A673 (cell line): Measurements from ENCODE around the gene EYS. TPM values are rescaled to one million over a fixed set of nuclear protein-coding genes. Genes with fewer than 3 reads are reported as not detected.

Experiments used
- BruUV-seq: library from RNA; stranded (reverse); fragments of 400-500 nt; replicated peaks from 2 replicates; lab custom pipeline; 2021; lab: Mats Ljungman, UMichigan
- CTCF ChIA-PET: fragments of 300-600 bp; sonication (Branson Sonifier 250); formaldehyde crosslinking; loops from one replicate; lab custom pipeline; 2022; ENCODE audit warnings: antibody characterized with exemption; lab: Charles Lee
- POLR2A ChIA-PET: fragments of 300-600 bp; sonication (Branson Sonifier 250); formaldehyde crosslinking; loops from one replicate; lab custom pipeline; 2022; ENCODE audit warnings: antibody characterized with exemption; ENCODE audit not compliant: low non-redundant PET; lab: Charles Lee
- DNase-seq: peaks from one replicate; pipeline ENCODE4 v3.0.0-alpha.2; 2015; ENCODE audit warnings: low spot score
- H3K27ac ChIP-seq: fragments of 200-600 bp; sonication (generic); 2 replicates; pipeline ENCODE4 v1.5.1; 2016; ENCODE audit warnings: mixed run types, low read depth, mild to moderate bottlenecking, mixed read lengths, antibody characterized with exemption, low read length; ENCODE audit not compliant: poor library complexity, severe bottlenecking
- H3K27me3 ChIP-seq: fragments of 200-600 bp; sonication (generic); replicated peaks from 2 replicates; pipeline ENCODE4 v1.6.1; 2017; ENCODE audit warnings: mixed run types, low read depth, mild to moderate bottlenecking, mixed read lengths, antibody characterized with exemption, low read length; ENCODE audit not compliant: insufficient read depth, poor library complexity
- H3K36me3 ChIP-seq: fragments of 200-600 bp; sonication (generic); 2 replicates; pipeline ENCODE4 v1.6.1; 2016; ENCODE audit warnings: mixed run types, mild to moderate bottlenecking, mixed read lengths, antibody characterized with exemption, low read length; ENCODE audit not compliant: insufficient read depth, poor library complexity, severe bottlenecking
- H3K4me1 ChIP-seq: fragments of 200-600 bp; sonication (generic); 2 replicates; pipeline ENCODE4 v1.6.1; 2017; ENCODE audit warnings: mixed run types, mild to moderate bottlenecking, mixed read lengths, antibody characterized with exemption, low read length; ENCODE audit not compliant: insufficient read depth, poor library complexity, severe bottlenecking
- H3K4me3 ChIP-seq: fragments of 200-600 bp; sonication (generic); 2 replicates; pipeline ENCODE4 v1.5.1; 2016; ENCODE audit warnings: low read depth, mixed run types, mild to moderate bottlenecking, mixed read lengths, low read length; ENCODE audit not compliant: poor library complexity, severe bottlenecking
- H3K9me3 ChIP-seq: fragments of 200-600 bp; sonication (generic); 2 replicates; pipeline ENCODE4 v1.6.1; 2016; ENCODE audit warnings: mixed run types, low read depth, mild to moderate bottlenecking, mixed read lengths, antibody characterized with exemption, low read length; ENCODE audit not compliant: poor library complexity, severe bottlenecking
- EZH2 ChIP-seq: fragments of 200-600 bp; sonication (generic); IDR thresholded peaks from 2 replicates; pipeline ENCODE4 v1.6.1; 2017; ENCODE audit warnings: borderline replicate concordance, low read depth, mild to moderate bottlenecking, mixed read lengths, antibody characterized with exemption, low read length; ENCODE audit not compliant: poor library complexity, severe bottlenecking
- intact Hi-C: fragments of 100-400 bp; cut with micrococcal nuclease; formaldehyde crosslinking; loops from one replicate; pipeline ENCODE4 v1.10.0; 2022; ENCODE audit not compliant: unreplicated experiment
- total RNA-seq: library from RNA; stranded (reverse); gene quantifications from 2 replicates; pipeline ENCODE4 v1.2.3, GENCODE V29; 2021
- TF ChIP-seq, protein P1 (sequence below): fragments of 300-800, 200-600 bp; sonication (generic); conservative IDR thresholded peaks from 2 replicates; pipeline ENCODE4 v1.5.1; 2017; ENCODE audit warnings: low read depth, mild to moderate bottlenecking, antibody characterized with exemption, low read length, moderate library complexity, mixed read lengths

EYS gene
- total RNA-seq, 1 experiment from 2014 or later = 0.47 TPM

DNA sequence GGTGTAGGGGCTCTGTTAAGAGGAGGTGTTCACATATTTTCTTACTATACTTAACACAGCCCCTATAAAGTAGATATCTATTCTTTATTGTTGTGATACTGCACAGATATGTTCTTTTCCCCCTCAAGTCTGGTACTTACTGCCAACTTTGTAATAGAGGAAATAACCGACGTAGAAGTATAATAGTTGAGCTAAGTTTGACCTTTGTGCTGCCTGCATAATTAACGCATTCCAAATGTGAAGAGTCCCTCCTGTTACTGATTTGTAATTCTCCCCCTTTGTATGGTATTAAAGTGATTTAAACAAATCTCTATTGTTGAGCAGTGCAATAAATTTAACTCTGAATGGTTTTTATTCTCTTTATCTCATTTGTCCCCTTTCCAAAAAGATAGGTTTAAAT is 2032.4 kb downstream of the EYS start:
- H3K27me3 ChIP-seq = no peaks in the 10 kb centered on the region
- POLR2A ChIA-PET = no interaction called here
- intact Hi-C loops = no loop called here
- no TSS peak for BruUV-seq
- H3K27ac ChIP-seq = no peak overlapping the region
- H3K9me3 ChIP-seq = no peaks in the 10 kb centered on the region
- peak; percentile 43 for DNase-seq
- no peak overlapping the region for H3K4me3 ChIP-seq
- CTCF ChIA-PET = no interaction called here
- peaks cover 6% of the 10 kb centered on the region for H3K36me3 ChIP-seq
- peaks cover 33% of the 10 kb centered on the region for H3K4me1 ChIP-seq
- no peak for TF ChIP-seq EZH2
- TF ChIP-seq, protein P1, sequence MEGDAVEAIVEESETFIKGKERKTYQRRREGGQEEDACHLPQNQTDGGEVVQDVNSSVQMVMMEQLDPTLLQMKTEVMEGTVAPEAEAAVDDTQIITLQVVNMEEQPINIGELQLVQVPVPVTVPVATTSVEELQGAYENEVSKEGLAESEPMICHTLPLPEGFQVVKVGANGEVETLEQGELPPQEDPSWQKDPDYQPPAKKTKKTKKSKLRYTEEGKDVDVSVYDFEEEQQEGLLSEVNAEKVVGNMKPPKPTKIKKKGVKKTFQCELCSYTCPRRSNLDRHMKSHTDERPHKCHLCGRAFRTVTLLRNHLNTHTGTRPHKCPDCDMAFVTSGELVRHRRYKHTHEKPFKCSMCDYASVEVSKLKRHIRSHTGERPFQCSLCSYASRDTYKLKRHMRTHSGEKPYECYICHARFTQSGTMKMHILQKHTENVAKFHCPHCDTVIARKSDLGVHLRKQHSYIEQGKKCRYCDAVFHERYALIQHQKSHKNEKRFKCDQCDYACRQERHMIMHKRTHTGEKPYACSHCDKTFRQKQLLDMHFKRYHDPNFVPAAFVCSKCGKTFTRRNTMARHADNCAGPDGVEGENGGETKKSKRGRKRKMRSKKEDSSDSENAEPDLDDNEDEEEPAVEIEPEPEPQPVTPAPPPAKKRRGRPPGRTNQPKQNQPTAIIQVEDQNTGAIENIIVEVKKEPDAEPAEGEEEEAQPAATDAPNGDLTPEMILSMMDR = no peak

DNA sequence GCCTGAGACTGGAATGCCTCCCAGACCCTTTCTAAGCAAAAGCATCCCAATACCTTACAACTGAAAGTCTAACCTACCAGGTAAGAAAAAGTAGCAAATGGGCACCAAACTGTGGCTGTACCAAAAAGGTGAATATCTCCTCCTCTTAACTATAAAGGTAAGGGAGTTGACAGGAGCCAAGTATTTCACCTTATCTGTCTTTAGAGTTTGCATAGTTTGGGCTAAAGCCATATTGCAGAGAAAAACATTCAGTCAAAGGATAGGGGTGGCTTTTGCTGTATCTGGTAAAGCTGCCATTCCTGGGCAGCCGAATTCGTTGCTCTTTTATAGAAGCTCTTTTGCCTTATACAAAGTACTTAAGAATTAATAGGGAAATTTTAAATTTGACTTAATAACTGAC is 2033.3 kb downstream of the EYS start:
- H3K27me3 ChIP-seq = no peaks in the 10 kb centered on the region
- H3K36me3 ChIP-seq = no peaks in the 10 kb centered on the region
- H3K4me3 ChIP-seq = no peak overlapping the region
- H3K9me3 ChIP-seq = no peaks in the 10 kb centered on the region
- intact Hi-C loops = no loop called here
- ChIA-PET CTCF (no interaction called here), POLR2A (no interaction called here)
- H3K4me1 ChIP-seq = peaks cover 33% of the 10 kb centered on the region
- DNase-seq = no peak
- no peak for TF ChIP-seq EZH2
- TF ChIP-seq, protein P1 = no peak
- BruUV-seq = no TSS peak
- H3K27ac ChIP-seq = no peak overlapping the region

DNA sequence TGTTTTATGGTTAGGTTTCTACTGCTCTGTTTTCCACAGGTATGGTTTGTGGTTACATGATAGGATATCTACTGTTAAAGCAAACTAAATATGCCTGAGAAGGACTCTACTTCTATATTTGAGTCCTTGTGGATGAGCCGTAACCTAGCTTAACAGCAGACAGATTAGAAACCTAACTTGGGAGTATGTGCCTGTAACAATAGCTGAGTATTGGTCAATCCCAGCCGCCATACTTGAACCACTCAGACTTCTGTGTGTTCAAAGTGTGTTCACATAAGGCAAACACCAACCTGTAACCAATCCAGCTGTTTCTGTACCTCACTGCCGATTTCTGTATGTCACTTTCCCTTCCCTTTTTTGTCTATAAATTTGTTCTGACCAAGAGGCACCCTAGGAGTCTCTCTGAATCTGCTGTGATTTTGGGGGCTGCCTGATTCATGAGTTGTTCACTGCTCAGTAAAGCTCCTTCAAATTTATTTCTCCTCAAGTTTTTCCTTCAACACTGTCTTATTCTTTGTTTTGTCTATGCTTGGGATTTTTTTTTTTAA is 2034.4 kb downstream of the EYS start:
- H3K27ac ChIP-seq = no peak overlapping the region
- CTCF ChIA-PET = no interaction called here
- H3K36me3 ChIP-seq = no peaks in the 10 kb centered on the region
- no peaks in the 10 kb centered on the region for H3K9me3 ChIP-seq
- no peaks in the 10 kb centered on the region for H3K27me3 ChIP-seq
- DNase-seq = no peak
- no peak for TF ChIP-seq EZH2
- TF ChIP-seq, protein P1 = no peak
- POLR2A ChIA-PET = no interaction called here
- no TSS peak for BruUV-seq
- H3K4me1 ChIP-seq = peaks cover 33% of the 10 kb centered on the region
- no peak overlapping the region for H3K4me3 ChIP-seq
- intact Hi-C loops = no loop called here
